ENCODE data around the gene LYAR. TPM values are rescaled to one million over a fixed set of nuclear protein-coding genes. Genes with fewer than 3 reads are reported as not detected.

The LYAR gene
- total and polyA plus RNA-seq, 10 of the 15 experiments (the other 5 are each of a cell fraction or from before 2014, with no cell fraction given): 18.3 to 85.4 (median 40.1) TPM

- TF ChIP-seq SREBF1 (IDR thresholded peaks at IDR 0.05; ENCODE audit: low read length) (no peak), DPF2 (IDR thresholded peaks at IDR 0.05) (peak; percentile 67), SUZ12 (IDR thresholded peaks at IDR 0.05; ENCODE audit: unreplicated experiment) (no peak), CBX3 (IDR thresholded peaks at IDR 0.05; ENCODE audit: borderline replicate concordance, low read depth) (no peak), E2F8 (IDR thresholded peaks at IDR 0.05; ENCODE audit: low read depth, partially characterized antibody) (no peak), GATAD2B (conservative IDR thresholded peaks at IDR 0.05; ENCODE audit: low read depth) (no peak), MXI1 (IDR thresholded peaks at IDR 0.05; ENCODE audit: low read depth, low read length) (peak; percentile 98), HDAC6 (IDR thresholded peaks at IDR 0.05; ENCODE audit: unreplicated experiment) (no peak), ZBTB40 (IDR thresholded peaks at IDR 0.05; ENCODE audit: borderline replicate concordance) (peak; percentile 87), CREM (IDR thresholded peaks at IDR 0.05; ENCODE audit: low read depth) (peak; percentile 92), HDGF (IDR thresholded peaks at IDR 0.05) (peak; percentile 88), ZNF687 (IDR thresholded peaks at IDR 0.05) (no peak), JUND (IDR thresholded peaks at IDR 0.05; ENCODE audit: low read depth, low read length) (no peak), TARDBP (IDR thresholded peaks at IDR 0.05; ENCODE audit: borderline replicate concordance) (no peak), MTA2 (IDR thresholded peaks at IDR 0.05; ENCODE audit: low read depth) (no peak)
- TF ChIP-seq, protein P1, sequence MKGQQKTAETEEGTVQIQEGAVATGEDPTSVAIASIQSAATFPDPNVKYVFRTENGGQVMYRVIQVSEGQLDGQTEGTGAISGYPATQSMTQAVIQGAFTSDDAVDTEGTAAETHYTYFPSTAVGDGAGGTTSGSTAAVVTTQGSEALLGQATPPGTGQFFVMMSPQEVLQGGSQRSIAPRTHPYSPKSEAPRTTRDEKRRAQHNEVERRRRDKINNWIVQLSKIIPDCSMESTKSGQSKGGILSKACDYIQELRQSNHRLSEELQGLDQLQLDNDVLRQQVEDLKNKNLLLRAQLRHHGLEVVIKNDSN (IDR thresholded peaks at IDR 0.05; ENCODE audit: borderline replicate concordance, extremely low read length, insufficient read depth, low read depth, low read length): peak; percentile 63
These were observed at the start of gene LYAR, which contains the start of gene ZBTB49 (continued) for GRCh38 chr4:4289941-4290850.
